ENCODE results near the gene ATG4A.

ATG4A gene

DNA sequence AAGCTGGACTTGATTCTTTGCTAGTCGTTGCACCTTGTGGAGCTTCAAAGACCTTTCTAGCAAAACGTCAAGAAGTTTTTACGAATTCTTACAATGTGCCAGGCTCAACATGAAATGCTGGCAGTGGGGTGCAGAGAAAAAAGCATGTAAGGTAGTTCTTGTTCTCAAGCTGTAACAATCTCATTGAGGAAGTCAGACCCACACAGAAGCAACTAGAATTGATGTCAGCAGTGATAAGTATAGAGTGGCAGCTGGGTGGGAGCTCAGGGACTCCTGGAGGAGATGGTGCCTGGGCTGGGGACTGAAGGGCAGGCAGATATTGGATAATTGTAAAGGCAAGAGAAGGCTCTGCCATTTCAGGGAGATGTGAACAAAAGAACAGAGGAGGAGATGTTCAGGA, 82.3 kb downstream of the ATG4A start:
- no peak for TF ChIP-seq CTCF (IDR thresholded peaks at IDR 0.05; ENCODE audit: insufficient read depth, low read depth, low read length, missing control alignments)
- DNase-seq (ENCODE audit: low read depth), result no peak
- no peak overlapping the region for H3K4me3 ChIP-seq (ENCODE audit: low read depth, low read length)

DNA sequence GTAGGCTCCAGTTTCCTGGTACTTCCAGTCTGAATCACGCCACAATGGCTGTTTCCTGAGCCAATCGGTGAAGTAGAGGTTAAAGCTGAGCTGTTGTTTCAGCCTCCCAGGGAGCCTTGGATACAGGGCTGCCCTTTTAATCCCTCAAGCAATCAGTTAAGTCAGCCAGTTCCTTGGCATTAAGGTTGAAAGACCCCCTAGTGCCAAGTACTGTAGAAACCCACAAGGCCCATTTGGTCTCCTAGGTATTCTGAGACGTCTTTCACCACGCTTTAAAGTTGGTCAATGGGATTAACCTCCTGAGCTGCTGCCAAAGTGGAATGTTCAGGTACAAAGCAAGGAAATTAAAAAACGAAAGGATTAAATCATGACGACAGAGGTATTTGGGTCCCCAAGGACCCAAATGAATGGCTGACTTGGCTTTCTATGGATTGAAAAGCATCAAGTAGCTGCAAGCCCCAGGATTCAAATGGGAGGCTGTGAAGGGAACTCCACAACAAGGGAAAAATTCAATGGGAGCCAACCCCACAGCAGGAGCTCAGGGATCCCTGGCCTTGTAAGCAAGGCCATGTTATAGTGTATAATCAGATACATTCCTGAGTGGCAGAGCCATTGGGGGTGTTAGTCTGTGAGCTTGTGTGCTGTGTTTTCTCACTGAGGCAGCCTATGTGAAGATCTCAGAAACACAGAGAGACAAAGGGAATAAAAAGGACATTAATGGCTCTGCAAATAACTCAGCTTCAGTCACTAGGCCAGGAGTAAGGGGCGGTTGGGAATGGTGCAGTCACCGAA, 86.0 kb downstream of the ATG4A start:
- no peak for DNase-seq (ENCODE audit: low read depth)
- no peak for TF ChIP-seq CTCF (IDR thresholded peaks at IDR 0.05; ENCODE audit: insufficient read depth, low read depth, low read length, missing control alignments)
- no peak overlapping the region for H3K4me3 ChIP-seq (ENCODE audit: low read depth, low read length)

DNA sequence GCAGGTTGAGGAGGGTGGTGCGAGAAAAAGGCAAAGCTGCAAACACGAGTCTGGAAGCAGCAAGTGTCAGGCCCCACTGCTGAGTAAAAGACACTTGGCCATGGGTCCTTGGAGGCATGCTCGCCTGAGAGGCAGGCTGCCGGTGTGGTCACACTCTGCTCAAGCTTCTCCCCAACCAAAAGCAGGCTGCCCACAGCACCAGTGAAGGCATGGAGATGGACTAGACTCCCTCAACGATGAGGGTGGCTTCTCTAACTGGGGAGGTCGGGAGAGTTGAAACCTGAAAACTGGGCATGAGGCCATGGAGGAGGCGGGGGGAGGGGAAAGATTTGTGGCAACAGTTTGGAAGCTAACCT, 86.5 kb downstream of the ATG4A start:
- DNase-seq (ENCODE audit: low read depth), result no peak
- no peak overlapping the region for H3K4me3 ChIP-seq (ENCODE audit: low read depth, low read length)
- TF ChIP-seq CTCF (IDR thresholded peaks at IDR 0.05; ENCODE audit: insufficient read depth, low read depth, low read length, missing control alignments), result no peak

- TF ChIP-seq CTCF (IDR thresholded peaks at IDR 0.05; ENCODE audit: insufficient read depth, low read depth, low read length, missing control alignments), result no peak
- DNase-seq (ENCODE audit: low read depth), result no peak
- H3K4me3 ChIP-seq (ENCODE audit: low read depth, low read length), result no peak overlapping the region
Observed at GRCh38 chrX:108186811-108187210, 95.2 kb downstream of the ATG4A start.

DNA sequence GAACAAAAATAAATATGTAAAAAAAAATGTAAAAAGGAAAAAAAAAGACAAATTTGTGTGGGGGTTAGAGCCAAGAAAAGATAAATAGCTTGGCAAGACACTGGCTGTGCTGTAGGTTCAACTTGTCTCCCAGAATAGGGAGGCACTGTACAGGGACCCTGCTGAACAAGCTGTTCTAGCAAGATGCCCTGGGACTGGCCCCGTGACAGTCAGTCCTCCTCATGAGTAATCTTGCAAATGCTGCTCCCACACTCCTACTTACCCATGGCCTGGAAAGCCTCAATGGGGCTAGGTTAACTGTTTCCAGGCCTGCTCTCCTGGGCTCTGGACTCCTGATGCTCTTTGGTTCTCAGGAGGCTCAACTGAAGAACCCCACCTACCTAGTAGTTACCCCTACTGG, 106.8 kb downstream of the ATG4A start:
- no peak for TF ChIP-seq CTCF (IDR thresholded peaks at IDR 0.05; ENCODE audit: insufficient read depth, low read depth, low read length, missing control alignments)
- H3K4me3 ChIP-seq (ENCODE audit: low read depth, low read length), result no peak overlapping the region
- no peak for DNase-seq (ENCODE audit: low read depth)

DNA sequence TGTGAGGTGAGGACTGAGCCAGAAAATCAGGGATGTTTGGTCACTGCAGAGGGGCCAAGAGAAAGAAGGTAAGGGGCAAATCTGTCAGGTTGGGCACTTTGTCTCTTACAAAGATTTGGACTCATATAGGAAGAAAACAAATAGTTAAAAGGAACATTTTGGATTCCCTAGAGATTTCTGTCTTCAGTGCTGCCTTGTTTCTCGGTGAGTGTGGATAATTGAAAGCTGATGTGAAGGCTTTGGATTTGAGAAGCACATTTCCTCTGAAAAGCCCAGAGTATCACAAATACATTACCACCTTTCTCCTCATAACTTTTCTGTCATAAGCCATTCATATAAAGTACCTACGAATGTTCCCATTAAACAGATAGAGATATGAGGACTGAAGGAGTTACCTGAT, 107.5 kb downstream of the ATG4A start:
- no peak for TF ChIP-seq CTCF (IDR thresholded peaks at IDR 0.05; ENCODE audit: insufficient read depth, low read depth, low read length, missing control alignments)
- DNase-seq (ENCODE audit: low read depth), result no peak
- H3K4me3 ChIP-seq (ENCODE audit: low read depth, low read length), result no peak overlapping the region

GRCh38 chrX:108199691-108200090, 108.1 kb downstream of the ATG4A start:
- H3K4me3 ChIP-seq (ENCODE audit: low read depth, low read length), result no peak overlapping the region
- DNase-seq (ENCODE audit: low read depth), result peak; percentile 14
- peak; percentile 44 for TF ChIP-seq CTCF (IDR thresholded peaks at IDR 0.05; ENCODE audit: insufficient read depth, low read depth, low read length, missing control alignments)
